ENCODE results near the gene CA10. TPM values are rescaled to one million over a fixed set of nuclear protein-coding genes. Genes with fewer than 3 reads are reported as not detected.

Gene CA10
- total RNA-seq, 4 donors from 2014 or later = not detected

DNA sequence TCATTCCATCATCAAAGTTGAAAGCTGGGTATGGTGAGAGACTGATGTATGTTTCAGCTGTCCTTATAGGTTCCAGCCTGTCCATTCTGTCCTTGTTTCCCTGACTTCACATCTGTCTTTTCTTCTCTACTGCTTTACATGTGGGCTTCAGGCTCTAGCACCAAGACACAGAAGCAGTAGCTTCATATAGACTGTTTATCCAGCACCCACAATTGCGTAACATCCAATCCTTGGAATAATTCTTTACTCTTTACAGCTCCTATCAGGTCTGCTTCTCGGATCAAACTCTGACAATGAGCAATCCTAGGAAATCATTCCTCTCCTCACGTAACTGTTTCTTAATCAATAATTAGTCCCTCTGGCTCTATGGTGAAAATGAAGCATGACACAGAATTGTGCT lies 158.9 kb downstream of the CA10 start:
- TF ChIP-seq, protein P1, sequence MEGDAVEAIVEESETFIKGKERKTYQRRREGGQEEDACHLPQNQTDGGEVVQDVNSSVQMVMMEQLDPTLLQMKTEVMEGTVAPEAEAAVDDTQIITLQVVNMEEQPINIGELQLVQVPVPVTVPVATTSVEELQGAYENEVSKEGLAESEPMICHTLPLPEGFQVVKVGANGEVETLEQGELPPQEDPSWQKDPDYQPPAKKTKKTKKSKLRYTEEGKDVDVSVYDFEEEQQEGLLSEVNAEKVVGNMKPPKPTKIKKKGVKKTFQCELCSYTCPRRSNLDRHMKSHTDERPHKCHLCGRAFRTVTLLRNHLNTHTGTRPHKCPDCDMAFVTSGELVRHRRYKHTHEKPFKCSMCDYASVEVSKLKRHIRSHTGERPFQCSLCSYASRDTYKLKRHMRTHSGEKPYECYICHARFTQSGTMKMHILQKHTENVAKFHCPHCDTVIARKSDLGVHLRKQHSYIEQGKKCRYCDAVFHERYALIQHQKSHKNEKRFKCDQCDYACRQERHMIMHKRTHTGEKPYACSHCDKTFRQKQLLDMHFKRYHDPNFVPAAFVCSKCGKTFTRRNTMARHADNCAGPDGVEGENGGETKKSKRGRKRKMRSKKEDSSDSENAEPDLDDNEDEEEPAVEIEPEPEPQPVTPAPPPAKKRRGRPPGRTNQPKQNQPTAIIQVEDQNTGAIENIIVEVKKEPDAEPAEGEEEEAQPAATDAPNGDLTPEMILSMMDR (IDR thresholded peaks at IDR 0.05; ENCODE audit: low read depth) = no peak

DNA sequence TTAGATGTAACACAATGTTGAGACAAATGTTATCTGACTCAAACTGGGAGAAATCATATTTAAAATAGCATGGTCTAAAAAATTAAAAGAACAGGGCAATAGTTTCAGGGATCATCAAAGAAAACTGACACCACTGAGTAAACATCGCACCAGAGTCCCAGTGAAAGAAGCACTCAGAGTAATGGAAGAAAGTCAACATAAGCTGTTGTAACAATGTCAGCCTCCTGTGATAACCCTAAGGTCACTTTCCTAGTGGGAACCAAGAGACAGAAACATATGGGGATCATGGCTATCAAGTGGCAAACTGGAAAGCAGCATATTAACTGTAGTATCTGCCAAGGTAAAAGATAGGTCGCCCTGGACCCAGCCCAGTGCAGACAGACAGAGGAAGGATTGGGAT lies 160.8 kb downstream of the CA10 start:
- TF ChIP-seq, protein P1 (IDR thresholded peaks at IDR 0.05; ENCODE audit: low read depth) = no peak

DNA sequence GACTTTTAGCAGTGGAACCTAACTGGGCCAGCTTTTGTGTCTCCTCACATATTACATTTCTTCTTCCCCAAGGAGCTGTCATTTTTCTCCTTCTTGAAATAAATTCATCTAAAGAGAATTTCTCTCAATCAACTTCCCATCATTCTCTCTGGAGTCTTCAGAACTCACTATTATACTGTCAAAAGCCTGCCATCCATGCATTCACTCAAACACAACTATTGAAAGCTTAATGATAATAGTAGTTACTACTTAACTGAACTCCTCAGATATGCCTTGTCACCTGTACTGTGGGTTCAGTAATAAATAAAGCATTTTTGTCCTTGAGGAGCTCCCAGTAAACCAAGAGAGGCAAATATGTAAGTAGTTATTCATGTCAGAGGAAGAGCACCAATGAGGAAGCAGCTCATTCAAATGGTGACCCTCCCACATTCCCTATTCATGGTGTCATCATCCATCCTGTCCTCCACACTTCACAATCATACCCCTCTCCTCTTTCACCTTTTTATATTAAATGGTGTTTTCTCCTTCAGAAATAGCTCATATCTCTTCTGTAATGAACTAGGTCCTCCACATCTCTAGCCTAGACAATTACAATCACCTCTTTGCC lies 162.6 kb downstream of the CA10 start:
- TF ChIP-seq, protein P1 (IDR thresholded peaks at IDR 0.05; ENCODE audit: low read depth) = no peak

- TF ChIP-seq, protein P1 (IDR thresholded peaks at IDR 0.05; ENCODE audit: low read depth) = no peak
These were observed 165.6 kb downstream of the CA10 start for GRCh38 chr17:51992864-51993416.

- TF ChIP-seq, protein P1 (IDR thresholded peaks at IDR 0.05; ENCODE audit: low read depth) = no peak
These were observed 187.4 kb downstream of the CA10 start for GRCh38 chr17:51971121-51971520.

DNA sequence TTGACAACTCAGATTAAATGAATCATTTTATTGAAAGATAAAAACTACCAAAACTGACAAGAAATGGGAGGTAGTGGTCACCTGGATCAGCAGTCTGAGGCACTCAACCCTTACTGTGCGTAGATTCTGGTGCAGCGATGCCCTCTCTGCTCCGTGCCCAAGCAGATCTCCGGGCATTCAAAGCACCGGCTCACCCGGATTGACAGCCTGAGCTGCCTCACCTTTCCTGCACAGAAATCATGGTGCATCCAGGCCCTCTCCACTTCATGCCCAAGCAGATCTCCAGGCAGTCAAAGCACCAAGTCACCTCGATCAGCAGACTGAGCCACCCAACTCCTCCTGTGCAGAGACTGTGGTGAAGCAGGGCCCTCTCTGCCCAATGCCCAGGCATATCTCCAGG lies 196.8 kb downstream of the CA10 start:
- TF ChIP-seq, protein P1 (IDR thresholded peaks at IDR 0.05; ENCODE audit: low read depth) = no peak

DNA sequence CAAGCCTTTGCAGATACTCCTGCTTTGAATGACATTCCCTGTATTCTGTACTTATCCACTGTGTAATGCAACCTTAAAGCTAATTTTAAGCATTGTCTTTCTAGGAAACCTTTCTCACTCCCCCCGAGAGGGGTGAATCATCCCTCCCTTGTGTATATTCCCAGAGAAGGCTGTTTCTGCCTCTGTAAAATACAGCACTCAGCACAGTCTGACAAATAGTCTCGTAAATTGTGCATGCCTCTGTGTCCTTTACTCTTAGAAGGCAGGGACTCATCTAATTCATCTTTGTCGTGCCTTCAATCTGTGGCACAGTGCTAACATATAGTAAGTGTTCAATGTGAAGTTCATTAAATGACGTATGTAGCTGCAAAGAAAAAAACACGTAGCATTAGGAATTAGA lies 200.7 kb downstream of the CA10 start:
- TF ChIP-seq, protein P1 (IDR thresholded peaks at IDR 0.05; ENCODE audit: low read depth) = no peak

Data from subcutaneous adipose tissue (tissue), 4 donors.